ENCODE results near the gene VCP. TPM values are rescaled to one million over a fixed set of nuclear protein-coding genes. Genes with fewer than 3 reads are reported as not detected.
A peak's percentile ranks its signal among the peaks of the same experiment; 100 is the strongest.

Gene VCP
- total RNA-seq, 1 experiment from 2014 or later = 156 TPM

GRCh38 chr9:35105571-35106342 lies 33.3 kb upstream of the VCP start:
- DNase-seq (ENCODE audit: unreplicated experiment) = no peak
- H3K36me3 Mint-ChIP-seq (ENCODE audit: insufficient read depth, unreplicated experiment) = peaks cover 58% of the 10 kb centered on the region
- no peaks in the 10 kb centered on the region for H3K9me3 Mint-ChIP-seq (ENCODE audit: unreplicated experiment)
- no peaks in the 10 kb centered on the region for H3K27me3 Mint-ChIP-seq (ENCODE audit: insufficient read depth, unreplicated experiment)
- BruUV-seq (replicated peaks) = no TSS peak
- peaks cover 34% of the 10 kb centered on the region for H3K4me1 Mint-ChIP-seq (ENCODE audit: insufficient read depth, unreplicated experiment)
- ChIA-PET CTCF (interaction anchor here (0.8 to 3.6 kb wide), 3 partner anchors 10 to 372 kb away, joined by 3 to 21 read pairs (median 5); partner anchors contain the start of gene PIGO), POLR2A (interaction anchor here (1.2 to 8.0 kb wide), 3 partner anchors 8 to 34 kb away, joined by 3 to 97 read pairs (median 4); partner anchors contain the start of genes ATOSB, PIGO and VCP)
- TF ChIP-seq CTCF (IDR thresholded peaks at IDR 0.05; ENCODE audit: unreplicated experiment) = no peak
- H3K4me3 Mint-ChIP-seq (ENCODE audit: unreplicated experiment) = no peak overlapping the region
- intact Hi-C loops (cut with micrococcal nuclease) = no loop called here
- peak overlapping the region; percentile 67 for H3K27ac Mint-ChIP-seq (ENCODE audit: low read depth, unreplicated experiment)

- H3K9me3 Mint-ChIP-seq (ENCODE audit: unreplicated experiment) = no peaks in the 10 kb centered on the region
- POLR2A ChIA-PET = interaction anchor here (1.2 to 8.0 kb wide), 4 partner anchors 8 to 33 kb away, joined by 3 to 97 read pairs (median 9); partner anchors contain the start of genes ATOSB, FANCG, PIGO and VCP
- no peak for TF ChIP-seq CTCF (IDR thresholded peaks at IDR 0.05; ENCODE audit: unreplicated experiment)
- no peak overlapping the region for H3K4me3 Mint-ChIP-seq (ENCODE audit: unreplicated experiment)
- DNase-seq (ENCODE audit: unreplicated experiment) = no peak
- H3K36me3 Mint-ChIP-seq (ENCODE audit: insufficient read depth, unreplicated experiment) = peaks cover 64% of the 10 kb centered on the region
- peaks cover 28% of the 10 kb centered on the region for H3K4me1 Mint-ChIP-seq (ENCODE audit: insufficient read depth, unreplicated experiment)
- CTCF ChIA-PET = interaction anchor here (0.7 to 3.6 kb wide), 2 partner anchors 9 to 513 kb away, joined by 3 to 21 read pairs; partner anchors contain the start of gene PIGO
- H3K27ac Mint-ChIP-seq (ENCODE audit: low read depth, unreplicated experiment) = no peak overlapping the region
- BruUV-seq (replicated peaks) = no TSS peak
- intact Hi-C loops (cut with micrococcal nuclease) = no loop called here
- H3K27me3 Mint-ChIP-seq (ENCODE audit: insufficient read depth, unreplicated experiment) = no peaks in the 10 kb centered on the region
These were observed 32.7 kb upstream of the VCP start for GRCh38 chr9:35105126-35105525.

- BruUV-seq (replicated peaks) = no TSS peak
- no peaks in the 10 kb centered on the region for H3K9me3 Mint-ChIP-seq (ENCODE audit: unreplicated experiment)
- no peak for DNase-seq (ENCODE audit: unreplicated experiment)
- H3K4me3 Mint-ChIP-seq (ENCODE audit: unreplicated experiment) = no peak overlapping the region
- CTCF ChIA-PET = interaction anchor here (0.7 to 3.6 kb wide), 3 partner anchors 9 to 512 kb away, joined by 3 to 21 read pairs (median 4); partner anchors contain the start of gene PIGO
- peaks cover 70% of the 10 kb centered on the region for H3K36me3 Mint-ChIP-seq (ENCODE audit: insufficient read depth, unreplicated experiment)
- POLR2A ChIA-PET = interaction anchor here (0.6 to 8.0 kb wide), 4 partner anchors 9 to 32 kb away, joined by 3 to 97 read pairs (median 9); partner anchors contain the start of genes ATOSB, FANCG and VCP
- no peaks in the 10 kb centered on the region for H3K27me3 Mint-ChIP-seq (ENCODE audit: insufficient read depth, unreplicated experiment)
- TF ChIP-seq CTCF (IDR thresholded peaks at IDR 0.05; ENCODE audit: unreplicated experiment) = no peak
- H3K4me1 Mint-ChIP-seq (ENCODE audit: insufficient read depth, unreplicated experiment) = peaks cover 23% of the 10 kb centered on the region
- peak overlapping the region; percentile 99 for H3K27ac Mint-ChIP-seq (ENCODE audit: low read depth, unreplicated experiment)
- intact Hi-C loops (cut with micrococcal nuclease) = no loop called here
These were observed 32.2 kb upstream of the VCP start for GRCh38 chr9:35104586-35104985.

GRCh38 chr9:35103660-35104191 lies 31.3 kb upstream of the VCP start:
- H3K9me3 Mint-ChIP-seq (ENCODE audit: unreplicated experiment) = no peaks in the 10 kb centered on the region
- no peak for TF ChIP-seq CTCF (IDR thresholded peaks at IDR 0.05; ENCODE audit: unreplicated experiment)
- H3K4me1 Mint-ChIP-seq (ENCODE audit: insufficient read depth, unreplicated experiment) = peaks cover 19% of the 10 kb centered on the region
- CTCF ChIA-PET = interaction anchor here (0.6 to 3.6 kb wide), 7 partner anchors 8 to 700 kb away, joined by 3 to 21 read pairs (median 4); partner anchors contain the start of gene PIGO
- H3K27me3 Mint-ChIP-seq (ENCODE audit: insufficient read depth, unreplicated experiment) = no peaks in the 10 kb centered on the region
- DNase-seq (ENCODE audit: unreplicated experiment) = no peak
- POLR2A ChIA-PET = interaction anchor here (0.6 to 8.0 kb wide), 12 partner anchors 10 to 646 kb away, joined by 3 to 97 read pairs (median 4); partner anchors contain the start of genes ATOSB, CCDC107, FANCG and RMRP
- BruUV-seq (replicated peaks) = TSS peak; percentile 82
- peaks cover 72% of the 10 kb centered on the region for H3K36me3 Mint-ChIP-seq (ENCODE audit: insufficient read depth, unreplicated experiment)
- intact Hi-C loops (cut with micrococcal nuclease) = loop anchor here (1.0 kb wide), 1 partner anchor 111 kb away; no protein-coding TSS in a partner anchor
- peak overlapping the region; percentile 99 for H3K27ac Mint-ChIP-seq (ENCODE audit: low read depth, unreplicated experiment)
- H3K4me3 Mint-ChIP-seq (ENCODE audit: unreplicated experiment) = peak overlapping the region; percentile 99
